Right lobe of liver (tissue), 6 donors: ENCODE measurements around the gene RIPK3. TPM values are rescaled to one million over a fixed set of nuclear protein-coding genes. Genes with fewer than 3 reads are reported as not detected.

Experiments used
- ATAC-seq, 4 donors: fragments of 200-7000 bp; cut with Tn5 transposase; one replicate each; pipeline ENCODE4 v1.9.1; 2020; ENCODE audit warnings: mild to moderate bottlenecking in 4 of 4, moderate library complexity in 4 of 4
- DNase-seq, 3 donors: peaks; one replicate each; pipeline ENCODE4 v3.0.0-alpha.2; 2020
- H3K27ac ChIP-seq, 3 donors: fragments of 200-600 bp; one replicate each; pipeline ENCODE4 v1.8.0; 2022
- H3K27me3 ChIP-seq, 2 donors: fragments of 200-600 bp; one replicate each; pipeline ENCODE4 v1.8.0; 2022
- H3K36me3 ChIP-seq, 4 donors: fragments of 200-600 bp; sonication (generic) in 1 of 4; one replicate each; pipeline versions ENCODE4 v1.5.1 to v1.8.0; 2017 to 2022; ENCODE audit warnings: control low read depth in 1 of 4
- H3K4me1 ChIP-seq, 4 donors: fragments of 200-600 bp; sonication (generic) in 1 of 4; one replicate each; pipeline versions ENCODE4 v1.5.1 to v1.8.0; 2017 to 2022; ENCODE audit warnings: control low read depth in 1 of 4
- H3K4me3 ChIP-seq, 3 donors: fragments of 200-600 bp; one replicate each; pipeline ENCODE4 v1.8.0; 2022
- H3K9me3 ChIP-seq, 4 donors: fragments of 200-600 bp; sonication (generic) in 1 of 4; one replicate each; pipeline versions ENCODE4 v1.5.1 to v1.8.0; 2017 to 2022; ENCODE audit warnings: control low read depth in 1 of 4
- POLR2A ChIP-seq: fragments of 450-650 bp; IDR thresholded peaks from one replicate; pipeline ENCODE4 v1.6.1; 2017; ENCODE audit warnings: antibody characterized with exemption, mild to moderate bottlenecking
- WGBS: methylation state at CpG from one replicate; pipeline ENCODE4 v1.1.6; 2018; ENCODE audit warnings: low coverage, low lambda C conversion rate; ENCODE audit not compliant: insufficient coverage; ENCODE audit errors: missing lambda C conversion rate; 5-methylcytosine and 5-hydroxymethylcytosine counted together
- intact Hi-C, 2 donors: fragments of 100-400 bp; cut with DNase I; formaldehyde crosslinking; loops; one replicate each; pipeline versions ENCODE4 v1.11.2 to v1.14.1; 2022
- total RNA-seq, 6 experiments: library from RNA; depleted of rRNA in 2 of 6; stranded (reverse); fragments of >200 nt in 2 of 6; fragmentation: NEBNext Ultra II Directional in 3 of 6; extraction: Animal tissue kit (Norgen Biotek cat#: 25700) in 3 of 6; gene quantifications; one replicate each; pipeline versions ENCODE4 v1.1.0 to v1.2.4, GENCODE V29; 2016 to 2023
- TF ChIP-seq, protein P1 (sequence below), 4 donors: fragments of 200-600 bp in 3 of 4; fragments of 450-650 bp in 1 of 4; IDR thresholded peaks; one replicate each; pipeline versions ENCODE4 v1.5.1 to v1.8.0; 2016 to 2022; ENCODE audit warnings: antibody characterized with exemption in 4 of 4, mild to moderate bottlenecking in 2 of 4
- donor health status: DM: no; HTN: yes; CAD: no.
- donor health status: DM: no; HTN: no; CAD: no.
- donor health status: DM: no; HTN: no; CAD: no.
- donor health status: DM: no; HTN: yes; CAD: no.
- donor health status: DM: no; HTN: yes; CAD: no.

Gene RIPK3
- total RNA-seq, 6 experiments from 2014 or later, result 0.70 to 1.6 (median 0.90) TPM

DNA sequence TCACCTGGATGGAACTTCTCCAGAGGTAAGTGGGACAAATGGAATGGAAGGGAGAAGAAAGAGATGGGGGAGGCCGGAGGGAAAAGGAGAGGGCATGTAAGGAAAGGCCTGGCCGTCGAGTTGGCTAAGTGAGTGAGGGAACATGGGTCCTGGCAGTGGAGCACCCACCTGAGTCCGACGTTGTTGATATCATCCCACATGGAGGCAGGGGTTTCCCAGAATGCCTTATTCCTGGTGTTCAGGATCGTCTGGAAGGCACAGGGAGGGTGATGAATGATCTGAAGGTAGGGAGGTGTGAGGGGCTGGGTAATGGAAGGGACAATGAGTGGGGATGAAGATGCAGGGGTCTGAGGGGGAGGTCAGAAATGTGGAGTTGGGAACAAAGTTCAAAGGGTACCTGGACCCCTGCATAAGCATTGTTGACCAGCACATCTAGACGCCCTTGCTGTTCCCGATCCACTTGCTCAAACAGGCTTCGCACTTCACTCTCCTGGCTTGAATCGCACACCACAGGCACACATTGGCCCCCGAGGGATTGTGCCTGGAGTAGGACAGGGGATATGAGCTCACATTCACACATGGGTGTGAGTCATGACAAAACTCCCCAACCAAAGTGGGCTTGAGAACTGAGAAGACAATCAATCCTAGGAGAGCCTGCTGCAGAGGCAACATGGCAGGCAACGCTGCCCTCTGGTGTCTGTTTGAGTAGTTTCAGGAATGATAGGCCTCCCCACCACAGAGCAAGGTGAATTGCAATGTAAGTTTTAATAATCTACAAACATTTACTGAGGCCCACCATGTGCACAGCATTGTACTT, 43.2 kb downstream of the RIPK3 start:
- no peak for TF ChIP-seq POLR2A
- TF ChIP-seq, protein P1, sequence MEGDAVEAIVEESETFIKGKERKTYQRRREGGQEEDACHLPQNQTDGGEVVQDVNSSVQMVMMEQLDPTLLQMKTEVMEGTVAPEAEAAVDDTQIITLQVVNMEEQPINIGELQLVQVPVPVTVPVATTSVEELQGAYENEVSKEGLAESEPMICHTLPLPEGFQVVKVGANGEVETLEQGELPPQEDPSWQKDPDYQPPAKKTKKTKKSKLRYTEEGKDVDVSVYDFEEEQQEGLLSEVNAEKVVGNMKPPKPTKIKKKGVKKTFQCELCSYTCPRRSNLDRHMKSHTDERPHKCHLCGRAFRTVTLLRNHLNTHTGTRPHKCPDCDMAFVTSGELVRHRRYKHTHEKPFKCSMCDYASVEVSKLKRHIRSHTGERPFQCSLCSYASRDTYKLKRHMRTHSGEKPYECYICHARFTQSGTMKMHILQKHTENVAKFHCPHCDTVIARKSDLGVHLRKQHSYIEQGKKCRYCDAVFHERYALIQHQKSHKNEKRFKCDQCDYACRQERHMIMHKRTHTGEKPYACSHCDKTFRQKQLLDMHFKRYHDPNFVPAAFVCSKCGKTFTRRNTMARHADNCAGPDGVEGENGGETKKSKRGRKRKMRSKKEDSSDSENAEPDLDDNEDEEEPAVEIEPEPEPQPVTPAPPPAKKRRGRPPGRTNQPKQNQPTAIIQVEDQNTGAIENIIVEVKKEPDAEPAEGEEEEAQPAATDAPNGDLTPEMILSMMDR (IDR thresholded peaks at IDR 0.05), result peak; percentile 60 to 80 (median 66)
- ATAC-seq (peak; percentile 49 to 54 (median 52)), DNase-seq (peak in 1 of 3 donors; percentile 60)
- Histone ChIP-seq H3K9me3 (no peaks in the 10 kb centered on the region), H3K4me3 (no peak overlapping the region), H3K4me1 (peaks cover 0 to 45% (median 15%) of the 10 kb centered on the region in 4 donors), H3K36me3 (peaks cover 2 to 29% (median 13%) of the 10 kb centered on the region in 4 donors), H3K27me3 (no peaks in the 10 kb centered on the region), H3K27ac (peak overlapping the region in 1 of 3 donors; percentile 6)
- intact Hi-C loops, result loop anchor here (5.0 to 10.0 kb wide), 2 partner anchors 52 to 54 kb away; partner anchors contain the start of gene TINF2 (in 2 of the 2)
- 43% methylated on average over 8 of the region's 12 CpGs for WGBS

DNA sequence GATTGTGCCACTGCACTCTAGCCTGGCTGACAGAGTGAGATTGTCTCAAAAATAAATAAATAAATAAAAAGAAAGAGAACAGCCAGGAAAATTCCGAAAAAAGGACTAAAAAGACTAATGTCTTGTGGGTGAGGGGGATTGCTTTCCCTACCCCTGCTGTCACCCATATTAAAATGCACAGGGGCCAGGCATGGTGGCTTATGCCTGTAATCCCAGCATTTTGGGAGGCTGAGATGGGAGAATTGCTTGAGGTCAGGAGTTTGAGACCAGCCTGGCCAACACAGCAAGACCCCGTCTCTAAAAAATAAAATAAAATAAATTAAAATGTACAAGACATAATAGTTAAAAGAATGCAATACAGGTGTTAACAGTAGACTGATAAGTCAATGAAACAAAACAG, 46.3 kb downstream of the RIPK3 start:
- intact Hi-C loops, result loop anchor here in 1 of 2 donors (10.0 kb wide), 1 partner anchor 49 kb away; the partner anchor contains the start of gene TINF2
- no peaks in the 10 kb centered on the region for H3K27me3 ChIP-seq
- no peak overlapping the region for H3K27ac ChIP-seq
- H3K4me3 ChIP-seq, result no peak overlapping the region
- DNase-seq (no peak), ATAC-seq (no peak)
- H3K9me3 ChIP-seq, result no peaks in the 10 kb centered on the region
- peaks cover 0 to 47% (median 15%) of the 10 kb centered on the region in 4 donors for H3K4me1 ChIP-seq
- 92% methylated on average over 2 of the region's 2 CpGs for WGBS
- TF ChIP-seq, protein P1 (IDR thresholded peaks at IDR 0.05), result no peak
- TF ChIP-seq POLR2A, result no peak
- H3K36me3 ChIP-seq, result peaks cover 9 to 43% (median 18%) of the 10 kb centered on the region in 4 donors

DNA sequence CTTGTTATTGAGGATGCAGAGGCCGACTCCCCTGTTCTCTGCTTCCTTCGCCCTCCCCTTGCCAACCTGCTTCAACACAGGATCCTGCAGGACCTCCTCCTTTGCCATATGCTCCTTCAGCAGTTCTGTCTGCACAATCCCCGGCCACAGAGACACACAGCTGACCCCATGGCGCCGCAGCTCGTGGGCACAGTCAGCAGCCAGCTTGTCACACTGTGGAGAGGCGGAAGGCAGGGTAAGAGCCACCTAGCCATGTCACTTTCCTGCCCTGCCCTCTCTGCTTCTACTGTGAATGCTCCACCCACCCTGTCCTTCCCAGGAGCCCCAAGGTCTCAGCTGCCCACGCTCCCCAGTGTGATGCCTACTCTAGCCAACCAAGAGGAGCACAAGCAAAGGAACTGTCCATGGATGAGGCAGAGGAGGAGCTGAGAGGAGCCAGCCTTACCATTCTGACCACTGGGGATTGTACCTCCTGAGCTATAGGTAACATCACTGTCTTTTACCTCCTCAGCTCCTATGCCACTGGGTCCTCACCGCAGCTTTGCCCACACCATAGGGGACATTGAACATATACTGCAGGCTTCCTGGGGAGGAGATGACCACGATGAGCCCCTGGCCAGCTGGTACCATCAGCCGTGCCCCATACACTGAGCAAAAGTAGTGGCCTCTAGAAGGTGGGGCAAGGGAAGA, 47.5 kb downstream of the RIPK3 start:
- Histone ChIP-seq H3K27me3 (no peaks in the 10 kb centered on the region), H3K36me3 (peaks cover 9 to 43% (median 18%) of the 10 kb centered on the region in 4 donors), H3K4me3 (no peak overlapping the region), H3K4me1 (peaks cover 0 to 34% (median 11%) of the 10 kb centered on the region in 4 donors), H3K27ac (peak overlapping the region in 1 of 3 donors; percentile 54), H3K9me3 (no peaks in the 10 kb centered on the region)
- DNase-seq (no peak), ATAC-seq (no peak)
- no peak for TF ChIP-seq POLR2A
- TF ChIP-seq, protein P1 (IDR thresholded peaks at IDR 0.05), result no peak
- intact Hi-C loops, result loop anchor here in 1 of 2 donors (10.0 kb wide), 1 partner anchor 47 kb away; the partner anchor contains the start of gene TINF2
- WGBS, result 100% methylated on average over 1 of the region's 11 CpGs

DNA sequence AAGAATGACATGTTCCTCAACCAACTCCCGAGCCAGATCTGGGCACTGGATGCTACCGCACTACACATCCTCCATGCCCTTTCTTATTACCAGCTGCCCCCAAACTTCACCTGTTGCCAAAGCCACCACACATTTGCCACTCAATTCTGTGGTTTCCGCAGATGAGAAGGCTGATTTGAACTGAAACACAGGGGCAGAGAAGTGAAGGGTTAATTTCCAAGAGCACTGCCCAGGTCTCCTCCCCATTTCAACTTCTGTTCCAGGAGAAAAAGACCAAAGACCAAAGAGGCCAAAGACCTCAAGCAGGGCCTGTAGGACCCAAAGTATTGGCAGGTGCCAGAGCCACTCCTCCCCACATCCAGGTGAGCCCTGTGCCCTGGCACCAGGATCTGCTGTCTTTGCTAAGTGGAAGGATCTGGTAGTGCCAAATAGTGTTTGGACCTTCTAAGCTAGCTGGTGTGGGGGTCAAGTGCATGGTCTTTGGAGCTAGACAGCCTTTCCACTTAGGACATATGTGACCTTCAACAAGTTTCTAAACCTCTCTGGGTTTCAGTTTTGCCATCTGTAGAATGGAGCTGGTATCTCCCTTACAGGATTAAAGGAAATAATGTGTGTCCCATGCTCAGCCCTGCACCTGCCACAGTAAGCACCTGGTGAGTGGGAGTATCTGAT, 48.2 kb downstream of the RIPK3 start:
- H3K9me3 ChIP-seq, result no peaks in the 10 kb centered on the region
- no peaks in the 10 kb centered on the region for H3K27me3 ChIP-seq
- DNase-seq (peak in 2 of 3 donors; percentile 87 to 88), ATAC-seq (peak; percentile 53 to 95 (median 84))
- 52% methylated on average over 3 of the region's 3 CpGs for WGBS
- H3K36me3 ChIP-seq, result peaks cover 9 to 43% (median 17%) of the 10 kb centered on the region in 4 donors
- peak overlapping the region in 2 of 3 donors; percentile 2 to 62 for H3K27ac ChIP-seq
- intact Hi-C loops, result loop anchor here in 1 of 2 donors (10.0 kb wide), 1 partner anchor 47 kb away; the partner anchor contains the start of gene TINF2
- H3K4me1 ChIP-seq, result peaks cover 0 to 27% (median 10%) of the 10 kb centered on the region in 4 donors
- TF ChIP-seq, protein P1 (IDR thresholded peaks at IDR 0.05), result no peak
- no peak for TF ChIP-seq POLR2A
- no peak overlapping the region for H3K4me3 ChIP-seq
